K562 (cell line): ENCODE results near the gene ZNF276. TPM values are rescaled to one million over a fixed set of nuclear protein-coding genes. Genes with fewer than 3 reads are reported as not detected.

Source experiments
- ATAC-seq: fragments of 200-7000 bp; cut with Tn5 transposase; 3 replicates; pipeline ENCODE4 v1.9.1; 2020; ENCODE audit warnings: moderate library complexity
- BruUV-seq: library from RNA; stranded (reverse); fragments of 400-500 nt; replicated peaks from 2 replicates; lab custom pipeline; 2021; lab: Mats Ljungman, UMichigan
- CTCF ChIA-PET: fragments of 300-600 bp; formaldehyde crosslinking; extraction: SDS; loops from one replicate; lab custom pipeline; 2021; ENCODE audit warnings: low intra/inter-chr PET ratio; lab: Yijun Ruan, JAX
- POLR2A ChIA-PET: fragments of 300-600, 350-650 bp; sonication (Branson Sonifier 250); formaldehyde crosslinking; extraction: SDS; loops from one replicate; lab custom pipeline; 2021; ENCODE audit warnings: antibody characterized with exemption, inconsistent platforms; lab: Yijun Ruan, JAX
- DNase-seq, 4 experiments: peaks; one replicate each; pipeline versions ENCODE4 v3.0.0 to v3.0.0-alpha.2; 2011 to 2018; ENCODE audit warnings: low spot score in 3 of 4, mixed read lengths in 3 of 4; ENCODE audit errors: extremely low read depth in 1 of 4
- FAIRE-seq: peaks from 2 replicates; lab custom pipeline; 2011; peaks lifted over from hg19 to GRCh38; lab: Jason Lieb, UNC
- H2AFZ ChIP-seq: 2 replicates; pipeline ENCODE4 v1.6.0; 2011; ENCODE audit warnings: low read depth, low read length, control low read depth, inconsistent platforms
- H3K27ac ChIP-seq: fragments of 200-600 bp; 3 replicates; pipeline ENCODE4 v1.8.0; 2011; ENCODE audit warnings: low read depth, mild to moderate bottlenecking, control low read depth, inconsistent platforms, low read length, moderate library complexity, mixed read lengths; ENCODE audit errors: extremely low read depth
- H3K27me3 ChIP-seq, 2 experiments: fragments of 300-600 bp in 1 of 2; 2 replicates in 1 of 2; 3 replicates in 1 of 2; pipeline versions ENCODE4 v1.6.0 to v1.8.0; 2011; ENCODE audit warnings: inconsistent platforms in 2 of 2, low read length in 2 of 2, mild to moderate bottlenecking in 1 of 2, mixed read lengths in 1 of 2, moderate library complexity in 1 of 2; ENCODE audit not compliant: control insufficient read depth in 2 of 2, insufficient read depth in 2 of 2
- H3K36me3 ChIP-seq: fragments of 300-600 bp; 3 replicates; pipeline ENCODE4 v1.8.0; 2011; ENCODE audit warnings: mild to moderate bottlenecking, low read length, inconsistent platforms; ENCODE audit not compliant: control insufficient read depth, insufficient read depth
- H3K4me1 ChIP-seq, 2 experiments: fragments of 200-600 bp in 1 of 2; replicated peaks in 1 of 2; 2 replicates in 1 of 2; 3 replicates in 1 of 2; pipeline versions ENCODE4 v1.5.1 to v1.8.0; 2011; ENCODE audit warnings: inconsistent platforms in 2 of 2, low read length in 2 of 2, mild to moderate bottlenecking in 1 of 2, mixed read lengths in 1 of 2, moderate library complexity in 1 of 2; ENCODE audit not compliant: control insufficient read depth in 2 of 2, insufficient read depth in 2 of 2
- H3K4me2 ChIP-seq: 2 replicates; pipeline ENCODE4 v1.6.1; 2011; ENCODE audit warnings: low read length, control low read depth, inconsistent platforms, mixed read lengths; ENCODE audit not compliant: insufficient read depth
- H3K4me3 ChIP-seq: fragments of 200-600 bp; sonication (generic), shearing (Covaris generic); 2 replicates; pipeline ENCODE4 v1.5.1; 2016; ENCODE audit warnings: control low read depth, inconsistent platforms
- H3K79me2 ChIP-seq: fragments of 200-600 bp; 3 replicates; pipeline ENCODE4 v1.8.0; 2011; ENCODE audit warnings: low read length, inconsistent platforms; ENCODE audit not compliant: control insufficient read depth, insufficient read depth
- H3K9ac ChIP-seq, 2 experiments: 2 replicates each; pipeline versions ENCODE4 v1.6.0 to v1.6.1; 2011; ENCODE audit warnings: low read depth in 2 of 2, low read length in 2 of 2, control low read depth in 1 of 2, inconsistent platforms in 1 of 2, mild to moderate bottlenecking in 1 of 2, mixed read lengths in 1 of 2; ENCODE audit not compliant: insufficient read depth in 1 of 2
- H3K9me1 ChIP-seq: one replicate; pipeline ENCODE4 v1.6.0; 2011; ENCODE audit warnings: inconsistent platforms, mild to moderate bottlenecking, low read length, moderate library complexity; ENCODE audit not compliant: control insufficient read depth, insufficient read depth
- H3K9me3 ChIP-seq: replicated peaks from 2 replicates; pipeline ENCODE4 v1.5.1; 2011; ENCODE audit warnings: low read depth, low read length, inconsistent platforms; ENCODE audit not compliant: control insufficient read depth, insufficient read depth
- H4K20me1 ChIP-seq: replicated peaks from 2 replicates; pipeline ENCODE4 v1.6.1; 2011; ENCODE audit warnings: low read length, inconsistent platforms, mixed read lengths; ENCODE audit not compliant: control insufficient read depth, insufficient read depth
- FOXK1 ChIP-seq: sonication (generic); formaldehyde crosslinking; IDR thresholded peaks from 2 replicates; pipeline ENCODE4 v1.8.0; 2022; ENCODE audit warnings: missing genetic modification reagents, mild to moderate bottlenecking, borderline replicate concordance
- NCOA2 ChIP-seq, 2 experiments: fragments of 450-650 bp; IDR thresholded peaks; 2 replicates each; pipeline ENCODE4 v1.6.1; 2018; ENCODE audit warnings: mild to moderate bottlenecking in 2 of 2, moderate library complexity in 1 of 2; ENCODE audit not compliant: partially characterized antibody in 2 of 2
- ZNF280A ChIP-seq: fragments of 450-650 bp; IDR thresholded peaks from 2 replicates; pipeline ENCODE4 v1.6.1; 2018; ENCODE audit warnings: mild to moderate bottlenecking, low read depth; ENCODE audit not compliant: partially characterized antibody
- WGBS: fragments of 100-300 bp; shearing (Covaris generic); methylation state at CpG from one replicate; pipeline ENCODE4 v1.1.6; 2016; ENCODE audit warnings: low coverage, mixed read lengths; ENCODE audit not compliant: insufficient coverage; ENCODE audit errors: missing lambda C conversion rate; 5-methylcytosine and 5-hydroxymethylcytosine counted together
- in situ Hi-C: fragments of 300-500 bp; cut with MboI; formaldehyde crosslinking; loops from 4 replicates; pipeline ENCODE4 v1.15.0; 2018; ENCODE audit warnings: inconsistent platforms, mixed read lengths
- intact Hi-C: fragments of 100-400 bp; cut with micrococcal nuclease; formaldehyde crosslinking; loops from 2 replicates; pipeline ENCODE4 v1.14.2; 2022
- polyA plus RNA-seq, 8 experiments: library from polyadenylated mRNA; depleted of rRNA in 4 of 8; stranded (reverse) in 5 of 8; unstranded in 3 of 8; fragments of >200 nt; fragmentation: Nextera tagmentation in 2 of 8; fragmentation: Illumina TruSeq in 1 of 8; extraction: Ambion mirVana in 2 of 8; extraction: Trizol in 1 of 8; gene quantifications; 2 replicates each; pipeline versions ENCODE4 v1.2.1 to v1.2.3, GENCODE V29; 2011 to 2014; ENCODE audit warnings: inconsistent platforms in 1 of 8, missing spikeins in 1 of 8
- total RNA-seq, 7 experiments: library from RNA; depleted of rRNA in 6 of 7; stranded (reverse); fragments of >200 nt in 6 of 7; fragmentation: Illumina TruSeq in 2 of 7; extraction: Trizol in 2 of 7; gene quantifications; 2 replicates each; pipeline versions ENCODE4 v1.2.1 to v1.2.3, GENCODE V29; 2011 to 2021; ENCODE audit warnings: low replicate concordance in 1 of 7

Gene ZNF276
- total and polyA plus RNA-seq, 9 of the 15 experiments (the other 6 are each of a cell fraction or from before 2014, with no cell fraction given), result 0.49 to 43.9 (median 15.8) TPM

DNA sequence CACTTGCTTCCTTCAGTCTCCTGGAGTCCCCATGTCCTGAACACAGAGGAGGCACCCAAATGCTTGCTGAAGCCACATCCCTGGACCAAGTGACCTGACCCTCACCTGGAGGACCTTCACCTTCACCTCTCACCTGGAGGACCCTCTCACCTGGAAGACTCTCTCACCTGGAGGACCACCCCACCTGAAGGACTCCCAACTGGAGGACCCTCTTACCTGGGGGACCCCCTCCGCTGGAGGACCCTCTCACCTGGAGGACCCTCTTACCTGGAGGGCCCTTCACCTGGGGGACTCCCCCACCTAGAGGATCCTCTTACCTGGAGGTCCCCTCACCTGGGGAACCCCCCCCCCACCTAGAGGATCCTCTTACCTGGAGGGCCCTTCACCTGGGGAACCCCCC lies 35.4 kb upstream of the ZNF276 start:
- no peak for ATAC-seq
- Histone ChIP-seq H2AFZ (no peak overlapping the region), H4K20me1 (0 out of 2 replicates have a peak, but pooled peaks cover 7% of the 10 kb centered on the region), H3K36me3 (peaks cover 27% of the 10 kb centered on the region; the same call in 2 of the 3 replicates), H3K9me3 (0 out of 2 replicates have a peak, but pooled peaks cover 3% of the 10 kb centered on the region), H3K9ac (no peak overlapping the region), H3K4me1 (peaks cover 6 to 30% of the 10 kb centered on the region in 2 experiments), H3K9me1 (no peaks in the 10 kb centered on the region), H3K79me2 (peaks cover 25% of the 10 kb centered on the region), H3K4me3 (no peak overlapping the region; the same call in 1 of the 2 replicates), H3K27me3 (no peaks in the 10 kb centered on the region), H3K27ac (no peak overlapping the region), H3K4me2 (no peak overlapping the region)
- CTCF ChIA-PET, result no interaction called here
- in situ Hi-C loops, result no loop called here
- FAIRE-seq, result no peak
- 44% methylated on average over 1 of the region's 1 CpG for WGBS
- POLR2A ChIA-PET, result interaction anchor here (0.6 to 1.5 kb wide), 6 partner anchors 11 to 121 kb away, joined by 3 to 16 read pairs (median 4); no protein-coding TSS in a partner anchor
- BruUV-seq, result no TSS peak
- DNase-seq, result no peak
- no peak for TF ChIP-seq NCOA2 (IDR thresholded peaks at IDR 0.05; ENCODE audit: partially characterized antibody in 2 of 2)
- no peak for TF ChIP-seq ZNF280A
- no peak for TF ChIP-seq FOXK1 (CRISPR knock-in tag)
- intact Hi-C loops, result no loop called here
